Hippocampal formation (tissue), 2 donors: Measurements from ENCODE around the gene CRACDL.

Experiments used
- DNase-seq, 2 donors: peaks; one replicate each; lab custom pipeline; 2025; lab: John Stamatoyannopoulos, UW

CRACDL gene

GRCh38 chr2:98748292-98749065 is 187.5 kb downstream of the CRACDL start:
- no peak for DNase-seq

DNA sequence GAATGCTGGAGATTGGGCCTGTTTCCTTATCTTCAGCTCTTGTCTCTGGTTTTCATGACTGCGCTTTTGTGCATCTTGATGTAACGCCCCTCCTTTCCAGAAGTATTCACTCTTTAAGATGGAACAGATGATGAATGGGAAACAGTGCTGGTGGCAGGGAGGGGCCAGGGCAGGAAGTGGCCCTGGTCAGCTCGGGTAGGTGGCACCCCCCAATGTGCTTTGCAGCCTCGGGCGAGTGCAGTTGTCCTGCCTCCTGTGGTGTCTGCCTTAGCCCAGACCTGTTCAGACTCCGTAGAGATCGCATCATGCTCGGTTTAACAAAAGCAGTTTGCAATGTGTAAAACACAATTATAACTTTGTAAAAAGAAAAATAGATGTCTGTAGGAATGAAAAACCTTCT is 188.1 kb downstream of the CRACDL start:
- no peak for DNase-seq

GRCh38 chr2:98746426-98746825 is 189.6 kb downstream of the CRACDL start:
- no peak for DNase-seq

- no peak for DNase-seq
Measured at GRCh38 chr2:98744595-98744994, 191.4 kb downstream of the CRACDL start.
